OCI-LY7 (cell line): ENCODE results near the gene DPYD. TPM values are rescaled to one million over a fixed set of nuclear protein-coding genes. Genes with fewer than 3 reads are reported as not detected.

ENCODE experiments used
- BruUV-seq: library from RNA; stranded (reverse); fragments of 400-500 nt; replicated peaks from 2 replicates; lab custom pipeline; 2021; lab: Mats Ljungman, UMichigan
- CTCF ChIA-PET: fragments of 300-600 bp; sonication (Branson Sonifier 250); formaldehyde crosslinking; loops from one replicate; lab custom pipeline; 2022; ENCODE audit warnings: antibody characterized with exemption; ENCODE audit not compliant: unreplicated experiment; lab: Charles Lee
- POLR2A ChIA-PET: fragments of 300-600 bp; sonication (Branson Sonifier 250); formaldehyde crosslinking; loops from one replicate; lab custom pipeline; 2022; ENCODE audit warnings: antibody characterized with exemption; lab: Charles Lee
- DNase-seq: peaks from one replicate; pipeline ENCODE4 v3.0.0-alpha.2; 2015; ENCODE audit warnings: low spot score
- H2AFZ ChIP-seq: fragments of 200-600 bp; sonication (generic), shearing (Covaris generic); 2 replicates; pipeline ENCODE4 v1.6.1; 2014; ENCODE audit warnings: mild to moderate bottlenecking, antibody characterized with exemption, low read length, moderate library complexity
- H3K27ac ChIP-seq: fragments of 200-600 bp; sonication (generic); 2 replicates; pipeline ENCODE4 v1.5.1; 2014; ENCODE audit warnings: mixed run types, low read depth, mild to moderate bottlenecking, moderate library complexity, low read length, inconsistent platforms; ENCODE audit not compliant: poor library complexity, severe bottlenecking
- H3K36me3 ChIP-seq: fragments of 200-600 bp; sonication (generic); 2 replicates; pipeline ENCODE4 v1.6.1; 2014; ENCODE audit warnings: mild to moderate bottlenecking, antibody characterized with exemption, low read length, moderate library complexity, mixed read lengths; ENCODE audit not compliant: insufficient read depth
- H3K4me1 ChIP-seq: fragments of 200-600 bp; sonication (generic); 2 replicates; pipeline ENCODE4 v1.5.1; 2014; ENCODE audit warnings: mild to moderate bottlenecking, low read length; ENCODE audit not compliant: insufficient read depth, poor library complexity, severe bottlenecking
- H3K4me2 ChIP-seq: fragments of 200-600 bp; sonication (generic); 2 replicates; pipeline ENCODE4 v1.6.1; 2014; ENCODE audit warnings: mild to moderate bottlenecking, low read length
- H3K4me3 ChIP-seq: fragments of 200-600 bp; sonication (generic); 2 replicates; pipeline ENCODE4 v1.5.1; 2014; ENCODE audit warnings: mild to moderate bottlenecking, low read depth, low read length; ENCODE audit not compliant: poor library complexity, severe bottlenecking
- H3K79me2 ChIP-seq: fragments of 200-600 bp; sonication (generic); 2 replicates; pipeline ENCODE4 v1.6.1; 2016; ENCODE audit warnings: low read depth, mild to moderate bottlenecking, low read length, moderate library complexity, mixed read lengths; ENCODE audit not compliant: insufficient read depth
- H3K9me2 ChIP-seq: fragments of 200-600 bp; sonication (generic); 2 replicates; pipeline ENCODE4 v1.6.1; 2016; ENCODE audit warnings: mild to moderate bottlenecking, low read length, mixed read lengths; ENCODE audit not compliant: insufficient read depth
- H3K9me3 ChIP-seq: fragments of 200-600 bp; sonication (generic); 2 replicates; pipeline ENCODE4 v1.6.1; 2014; ENCODE audit warnings: mild to moderate bottlenecking, mixed run types, low read length, mixed read lengths
- H4K20me1 ChIP-seq: fragments of 200-600 bp; sonication (generic); 2 replicates; pipeline ENCODE4 v1.6.1; 2014; ENCODE audit warnings: mild to moderate bottlenecking, antibody characterized with exemption, low read length, moderate library complexity, mixed read lengths; ENCODE audit not compliant: insufficient read depth
- EZH2phosphoT487 ChIP-seq: fragments of 200-600 bp; sonication (generic); IDR thresholded peaks from 2 replicates; pipeline ENCODE4 v1.6.1; 2018; ENCODE audit warnings: low read depth, borderline replicate concordance, mild to moderate bottlenecking, mixed run types, antibody characterized with exemption, low read length, moderate library complexity, mixed read lengths
- intact Hi-C: fragments of 100-400 bp; cut with micrococcal nuclease; formaldehyde crosslinking; loops from one replicate; pipeline ENCODE4 v1.10.0; 2022; ENCODE audit not compliant: unreplicated experiment
- total RNA-seq, 2 experiments: library from RNA; depleted of rRNA in 1 of 2; stranded (reverse); fragments of >200 nt in 1 of 2; shearing (Covaris generic) in 1 of 2; gene quantifications; 2 replicates each; pipeline ENCODE4 v1.2.3, GENCODE V29; 2014 to 2022
- TF ChIP-seq, protein P1 (sequence below): fragments of 200-600 bp; sonication (generic); conservative IDR thresholded peaks from 2 replicates; pipeline ENCODE4 v1.5.1; 2014; ENCODE audit warnings: mild to moderate bottlenecking, antibody characterized with exemption, low read length, moderate library complexity, mixed read lengths

DPYD gene
- total RNA-seq, 2 experiments from 2014 or later = 5.5 to 13.4 TPM

DNA sequence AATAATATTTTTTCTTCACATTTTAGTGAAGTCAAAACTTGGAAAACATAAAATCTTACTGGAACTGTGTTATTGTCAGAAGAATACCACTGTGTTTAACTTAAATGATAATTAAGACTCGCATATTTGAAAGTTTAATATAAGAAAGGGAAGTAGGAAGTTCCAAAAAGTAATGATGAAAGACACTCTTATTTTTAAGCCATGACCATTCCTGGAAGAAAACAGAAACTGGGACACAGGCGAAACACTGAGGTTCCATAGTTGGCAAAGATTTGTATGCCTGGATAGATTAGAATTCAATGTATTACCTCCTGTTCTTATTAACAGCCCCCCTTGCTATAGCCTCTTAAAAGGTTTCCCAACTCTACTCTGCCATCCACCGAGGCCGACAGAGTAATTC, 271.2 kb downstream of the DPYD start:
- CTCF ChIA-PET = no interaction called here
- intact Hi-C loops = no loop called here
- no peak overlapping the region for H2AFZ ChIP-seq
- no peaks in the 10 kb centered on the region for H3K9me3 ChIP-seq
- DNase-seq = no peak
- no peaks in the 10 kb centered on the region for H3K4me1 ChIP-seq
- POLR2A ChIA-PET = interaction anchor here (0.9 to 1.4 kb wide), 2 partner anchors 35 to 406 kb away, joined by 3 to 4 read pairs; no protein-coding TSS in a partner anchor
- no peaks in the 10 kb centered on the region for H4K20me1 ChIP-seq
- no peak overlapping the region for H3K27ac ChIP-seq
- H3K36me3 ChIP-seq = no peaks in the 10 kb centered on the region
- TF ChIP-seq EZH2phosphoT487 = no peak
- H3K4me3 ChIP-seq = no peak overlapping the region
- no peak overlapping the region for H3K4me2 ChIP-seq
- no peaks in the 10 kb centered on the region for H3K79me2 ChIP-seq
- no TSS peak for BruUV-seq
- H3K9me2 ChIP-seq = no peaks in the 10 kb centered on the region

DNA sequence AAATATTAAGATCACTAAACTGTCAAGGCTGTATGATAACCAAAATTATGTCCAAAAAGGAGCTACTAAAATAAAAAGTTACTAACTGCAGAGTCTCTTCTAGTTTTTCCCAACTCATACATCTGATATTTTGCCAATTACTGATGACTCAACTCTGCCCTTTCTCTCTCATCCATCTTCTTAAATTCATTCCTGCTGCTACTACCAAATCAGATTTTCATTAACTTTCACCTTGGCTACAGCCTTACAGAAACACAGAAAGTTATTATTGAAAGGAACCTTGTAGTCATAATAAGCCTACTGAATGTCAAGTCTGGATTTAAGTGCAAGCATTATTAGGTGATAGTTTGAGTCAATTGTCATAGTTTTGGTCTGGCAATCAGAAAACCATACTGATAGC, 273.1 kb downstream of the DPYD start:
- Histone ChIP-seq H3K4me1 (no peaks in the 10 kb centered on the region), H3K4me3 (no peak overlapping the region), H3K9me2 (no peaks in the 10 kb centered on the region), H3K9me3 (no peaks in the 10 kb centered on the region), H3K79me2 (no peaks in the 10 kb centered on the region), H3K36me3 (no peaks in the 10 kb centered on the region), H4K20me1 (no peaks in the 10 kb centered on the region), H3K4me2 (no peak overlapping the region), H3K27ac (no peak overlapping the region), H2AFZ (no peak overlapping the region)
- TF ChIP-seq, protein P1, sequence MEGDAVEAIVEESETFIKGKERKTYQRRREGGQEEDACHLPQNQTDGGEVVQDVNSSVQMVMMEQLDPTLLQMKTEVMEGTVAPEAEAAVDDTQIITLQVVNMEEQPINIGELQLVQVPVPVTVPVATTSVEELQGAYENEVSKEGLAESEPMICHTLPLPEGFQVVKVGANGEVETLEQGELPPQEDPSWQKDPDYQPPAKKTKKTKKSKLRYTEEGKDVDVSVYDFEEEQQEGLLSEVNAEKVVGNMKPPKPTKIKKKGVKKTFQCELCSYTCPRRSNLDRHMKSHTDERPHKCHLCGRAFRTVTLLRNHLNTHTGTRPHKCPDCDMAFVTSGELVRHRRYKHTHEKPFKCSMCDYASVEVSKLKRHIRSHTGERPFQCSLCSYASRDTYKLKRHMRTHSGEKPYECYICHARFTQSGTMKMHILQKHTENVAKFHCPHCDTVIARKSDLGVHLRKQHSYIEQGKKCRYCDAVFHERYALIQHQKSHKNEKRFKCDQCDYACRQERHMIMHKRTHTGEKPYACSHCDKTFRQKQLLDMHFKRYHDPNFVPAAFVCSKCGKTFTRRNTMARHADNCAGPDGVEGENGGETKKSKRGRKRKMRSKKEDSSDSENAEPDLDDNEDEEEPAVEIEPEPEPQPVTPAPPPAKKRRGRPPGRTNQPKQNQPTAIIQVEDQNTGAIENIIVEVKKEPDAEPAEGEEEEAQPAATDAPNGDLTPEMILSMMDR = no peak
- no peak for TF ChIP-seq EZH2phosphoT487
- no TSS peak for BruUV-seq
- intact Hi-C loops = no loop called here
- no peak for DNase-seq
- CTCF ChIA-PET = no interaction called here
- POLR2A ChIA-PET = no interaction called here

DNA sequence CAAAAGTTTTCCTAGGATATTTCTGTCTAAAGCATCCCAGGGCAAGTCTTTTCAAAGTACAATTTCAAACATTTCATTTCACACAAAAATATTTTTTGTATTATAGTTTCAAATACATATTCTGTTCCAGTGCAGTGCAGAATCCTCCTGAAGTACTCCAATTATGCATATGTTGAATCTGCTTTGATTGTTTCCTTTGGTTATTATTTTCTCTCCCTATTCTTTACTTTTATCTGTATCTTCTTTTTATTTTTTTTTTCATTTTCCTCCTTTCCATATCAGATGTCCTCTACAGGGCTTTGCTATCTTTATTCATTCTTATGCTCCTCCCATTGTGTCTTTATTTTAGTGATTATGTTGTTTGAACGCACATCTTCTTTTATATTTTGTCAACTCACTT, 274.8 kb downstream of the DPYD start:
- Histone ChIP-seq H3K4me3 (no peak overlapping the region), H3K9me2 (no peaks in the 10 kb centered on the region), H3K79me2 (no peaks in the 10 kb centered on the region), H2AFZ (no peak overlapping the region), H3K27ac (no peak overlapping the region), H3K4me2 (no peak overlapping the region), H4K20me1 (no peaks in the 10 kb centered on the region), H3K9me3 (no peaks in the 10 kb centered on the region), H3K36me3 (no peaks in the 10 kb centered on the region), H3K4me1 (no peaks in the 10 kb centered on the region)
- no TSS peak for BruUV-seq
- no peak for DNase-seq
- POLR2A ChIA-PET = interaction anchor here (1.2 kb wide), 1 partner anchor 260 kb away, joined by 3 read pairs; no protein-coding TSS in a partner anchor
- CTCF ChIA-PET = no interaction called here
- intact Hi-C loops = no loop called here
- TF ChIP-seq EZH2phosphoT487 = no peak
- TF ChIP-seq, protein P1 = no peak
